Heart right ventricle (tissue), 16 donors: ENCODE measurements around the gene TOGARAM2. TPM values are rescaled to one million over a fixed set of nuclear protein-coding genes. Genes with fewer than 3 reads are reported as not detected.

ENCODE experiments used
- ATAC-seq, 8 donors: fragments of 200-7000 bp; cut with Tn5 transposase; one replicate each; pipeline ENCODE4 v1.9.1; 2020; ENCODE audit warnings: mild to moderate bottlenecking in 8 of 8, moderate library complexity in 8 of 8, moderate number of reproducible peaks in 1 of 8
- DNase-seq, 2 donors: peaks; one replicate each; pipeline ENCODE4 v3.0.0-alpha.2; 2020
- H3K27ac ChIP-seq, 10 donors: fragments of 200-600 bp; sonication (generic) in 2 of 10; one replicate each; pipeline versions ENCODE4 v1.5.0 to v1.8.0; 2020 to 2022; ENCODE audit warnings: mild to moderate bottlenecking in 3 of 10
- H3K27me3 ChIP-seq, 7 donors: fragments of 200-600 bp; one replicate each; pipeline ENCODE4 v1.8.0; 2021 to 2022; ENCODE audit warnings: mild to moderate bottlenecking in 2 of 7
- H3K36me3 ChIP-seq, 9 donors: fragments of 200-600 bp; sonication (generic) in 1 of 9; one replicate each; pipeline versions ENCODE4 v1.5.0 to v1.8.0; 2020 to 2022; ENCODE audit warnings: mild to moderate bottlenecking in 2 of 9
- H3K4me1 ChIP-seq, 9 donors: fragments of 200-600 bp; sonication (generic) in 1 of 9; one replicate each; pipeline versions ENCODE4 v1.5.0 to v1.8.0; 2020 to 2022; ENCODE audit warnings: mild to moderate bottlenecking in 4 of 9
- H3K4me3 ChIP-seq, 10 donors: fragments of 200-600 bp; sonication (generic) in 2 of 10; one replicate each; pipeline versions ENCODE4 v1.5.0 to v1.8.0; 2020 to 2022; ENCODE audit warnings: mild to moderate bottlenecking in 7 of 10, moderate library complexity in 2 of 10
- H3K9me3 ChIP-seq, 11 donors: fragments of 200-600 bp in 10 of 11; sonication (generic) in 2 of 11; one replicate each; pipeline versions ENCODE4 v1.5.0 to v1.8.0; 2013 to 2022; ENCODE audit warnings: mild to moderate bottlenecking in 2 of 11, control low read depth in 1 of 11, moderate library complexity in 1 of 11
- CTCF ChIP-seq, 9 donors: fragments of 200-600 bp; sonication (generic) in 2 of 9; IDR thresholded peaks; one replicate each; pipeline versions ENCODE4 v1.5.0 to v1.8.0; 2021 to 2022; ENCODE audit warnings: antibody characterized with exemption in 9 of 9, mild to moderate bottlenecking in 5 of 9, moderate library complexity in 1 of 9
- WGBS, 2 donors: extraction: QIAGEN DNeasy Blood & Tissue Kit; methylation state at CpG; one replicate each; pipeline ENCODE4 v1.1.7; 2013; ENCODE audit warnings: inconsistent platforms in 1 of 2; 5-methylcytosine and 5-hydroxymethylcytosine counted together
- intact Hi-C, 10 donors: fragments of 100-400 bp; cut with DNase I; formaldehyde crosslinking; loops; one replicate each; pipeline versions ENCODE4 v1.11.1 to v1.14.2; 2022
- polyA plus RNA-seq, 2 donors: library from polyadenylated mRNA; stranded (reverse); fragments of 200-250 nt; gene quantifications; one replicate each; pipeline ENCODE4 v1.2.3, GENCODE V29; 2013
- total RNA-seq, 10 donors: library from RNA; stranded (reverse); fragmentation: NEBNext Ultra II Directional in 3 of 10; extraction: Animal tissue kit (Norgen Biotek cat#: 25700) in 3 of 10; gene quantifications; one replicate each; pipeline versions ENCODE4 v1.2.1 to v1.2.4, GENCODE V29; 2021 to 2023
- donor health status: Arrhythmogenic right ventricular cardiomyopathy.
- donor health status: ischemic (EF 13 %, LVEDD 7.1; RV severe dilation, severe dysfunction).
- donor health status: healthy with polysubstance abuse.
- donor health status: DM: no; HTN: yes; CAD: no.
- donor health status: DM: no; HTN: no; CAD: no.
- donor health status: ischemic (EF 25% LVEDD 6.9; RV normal size, moderate dysfunction).
- donor health status: ischemic (EF 25% LVEDD 5.7; RV mildly dilated, moderate dysfunction).
- donor health status: healthy.
- donor health status: DM: yes; HTN: yes; CAD: no.
- donor health status: Ischemic cardiomyopathy.
- donor health status: ischemic (EF 35%, LVEDD 5.7; RV mildly dilated, moderate dysfunction).
- donor health status: nonischemic (EF 11% LVEDD 7.7; RV severe dilation, severe dysfunction).
- donor health status: DM: yes; HTN: yes; CAD: no.
- donor health status: PGD.
- donor health status: ischemic (EF 29% LVEDD 5.4; RV normal size, mild dysfunction).
- donor health status: nonischemic (EF 23%, LVEDD 6.1; RV moderate dilation, normal function).

Gene TOGARAM2
- total and polyA plus RNA-seq, 12 donors = 1.4 to 68.3 (median 14.6) TPM

- intact Hi-C loops = no loop called here
- Histone ChIP-seq H3K9me3 (peaks cover 0 to 2% (median 0%) of the 10 kb centered on the region in 11 donors), H3K27me3 (peaks cover 0 to 7% (median 0%) of the 10 kb centered on the region in 7 donors), H3K4me1 (peaks cover 0 to 15% (median under 1%) of the 10 kb centered on the region in 9 donors), H3K4me3 (no peak overlapping the region), H3K36me3 (no peaks in the 10 kb centered on the region), H3K27ac (no peak overlapping the region)
- 84 to 85% methylated on average over 8 of the region's 8 CpGs for WGBS, 2 donors
- ATAC-seq (no peak), DNase-seq (no peak)
- no peak for TF ChIP-seq CTCF (IDR thresholded peaks at IDR 0.05)
These were observed 91.2 kb downstream of the TOGARAM2 start for GRCh38 chr2:29072251-29072650.

- H3K9me3 ChIP-seq = peaks cover 0 to 11% (median 0%) of the 10 kb centered on the region in 11 donors
- ATAC-seq (no peak), DNase-seq (no peak)
- H3K27me3 ChIP-seq = peaks cover 0 to 7% (median 0%) of the 10 kb centered on the region in 7 donors
- TF ChIP-seq CTCF (IDR thresholded peaks at IDR 0.05) = no peak
- intact Hi-C loops = no loop called here
- no peak overlapping the region for H3K4me3 ChIP-seq
- peak overlapping the region in 1 of 10 donors; percentile 65 for H3K27ac ChIP-seq
- 78 to 82% methylated on average over 12 of the region's 12 CpGs for WGBS, 2 donors
- peaks cover 0 to 15% (median 0%) of the 10 kb centered on the region in 9 donors for H3K4me1 ChIP-seq
- H3K36me3 ChIP-seq = no peaks in the 10 kb centered on the region
These were observed 92.0 kb downstream of the TOGARAM2 start for GRCh38 chr2:29072971-29073725.

GRCh38 chr2:29073933-29074332, 92.8 kb downstream of the TOGARAM2 start:
- ATAC-seq (peak in 3 of 8 donors; percentile 10 to 29 (median 11)), DNase-seq (no peak)
- no peaks in the 10 kb centered on the region for H3K36me3 ChIP-seq
- 57 to 58% methylated on average over 4 of the region's 4 CpGs for WGBS, 2 donors
- peak overlapping the region in 7 of 10 donors; percentile 20 to 68 (median 46) for H3K27ac ChIP-seq
- H3K4me1 ChIP-seq = peaks cover 0 to 15% (median 0%) of the 10 kb centered on the region in 9 donors
- intact Hi-C loops = no loop called here
- no peak overlapping the region for H3K4me3 ChIP-seq
- TF ChIP-seq CTCF (IDR thresholded peaks at IDR 0.05) = no peak
- peaks cover 0 to 7% (median 0%) of the 10 kb centered on the region in 7 donors for H3K27me3 ChIP-seq
- H3K9me3 ChIP-seq = peaks cover 0 to 15% (median 0%) of the 10 kb centered on the region in 11 donors

DNA sequence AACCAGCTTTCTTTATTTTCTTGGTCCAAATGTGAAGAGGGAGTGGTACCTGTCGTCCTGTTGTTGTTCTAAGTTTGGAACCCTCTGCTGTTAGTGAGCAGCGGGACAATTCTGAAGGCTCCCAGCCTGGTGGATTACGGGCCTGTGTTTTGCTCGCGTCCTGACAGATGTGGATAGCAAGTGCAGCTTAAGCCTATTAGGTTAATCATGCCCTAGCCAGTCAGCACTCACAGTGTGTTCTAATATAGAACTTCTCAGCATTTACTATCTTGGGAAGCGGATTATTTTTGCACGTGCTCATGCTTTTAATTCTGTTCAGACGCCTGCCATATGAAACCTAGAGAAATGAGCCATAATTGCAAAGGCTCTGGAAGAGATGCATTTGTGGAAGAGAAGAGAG, 93.3 kb downstream of the TOGARAM2 start, which contains the start of gene PCARE:
Gene PCARE, minus strand, starts transcription at position 113 of the 400 bp plus-strand sequence. CDS start 262 bp downstream, outside the sequence.
- no peak within 1 kb of the TSS for H3K4me3 ChIP-seq
- DNase-seq (no peak), ATAC-seq (peak in 7 of 8 donors; percentile 63 to 85 (median 77))
- peaks cover 0 to 20% (median 2%) of the 10 kb centered on the region in 11 donors for H3K9me3 ChIP-seq
- 48 to 60% methylated on average over 8 of the region's 8 CpGs for WGBS, 2 donors
- TF ChIP-seq CTCF (IDR thresholded peaks at IDR 0.05) = no peak
- H3K27ac ChIP-seq = peak within 1 kb of the TSS in 7 of 10 donors; percentile 20 to 68 (median 46)
- peaks cover 0 to 7% (median 0%) of the 10 kb centered on the region in 7 donors for H3K27me3 ChIP-seq
- peaks cover 0 to 15% (median 0%) of the 10 kb centered on the region in 9 donors for H3K4me1 ChIP-seq
- no peaks in the 10 kb centered on the region for H3K36me3 ChIP-seq
- intact Hi-C loops = no loop called here
